Measurements from ENCODE around the gene SPR. TPM values are rescaled to one million over a fixed set of nuclear protein-coding genes. Genes with fewer than 3 reads are reported as not detected.

The SPR gene
- total RNA-seq: 1 to 10 TPM; 1.3 to 3.1 TPM

GRCh38 chr2:72887032-72887739, at the start of gene SPR:
TSS of gene SPR (plus strand) at chr2:72887408. CDS start at chr2:72887433, 25 bp downstream.
- DNase-seq (peak; percentile 71), ATAC-seq (peak; percentile 93)
- CTCF ChIA-PET: interaction anchor here (0.7 to 10.9 kb wide), 32 partner anchors 9 to 325 kb away, joined by 3 to 306 read pairs (median 4); partner anchors contain the start of gene EMX1
- Mint-ChIP-seq H3K4me1 (peaks cover 6% of the 10 kb centered on the region), H3K36me3 (no peaks in the 10 kb centered on the region), H3K9me3 (ENCODE audit: low read depth) (no peaks in the 10 kb centered on the region), H3K27ac (no peak within 1 kb of the TSS), H3K27me3 (peaks cover 50% of the 10 kb centered on the region), H3K4me3 (peak within 1 kb of the TSS; percentile 52)

GRCh38 chr2:72840066-72840465, 47.1 kb upstream of the SPR start:
- Mint-ChIP-seq H3K4me3 (no peak overlapping the region), H3K27ac (no peak overlapping the region), H3K9me3 (ENCODE audit: low read depth) (no peaks in the 10 kb centered on the region), H3K27me3 (peaks cover 21% of the 10 kb centered on the region), H3K36me3 (no peaks in the 10 kb centered on the region), H3K4me1 (peaks cover 2% of the 10 kb centered on the region)
- CTCF ChIA-PET: no interaction called here
- no peak for ATAC-seq
- DNase-seq: no peak

- no peak for ATAC-seq
- no peaks in the 10 kb centered on the region for H3K36me3 Mint-ChIP-seq
- peaks cover 14% of the 10 kb centered on the region for H3K27me3 Mint-ChIP-seq
Measured at GRCh38 chr2:72841462-72842125, 45.6 kb upstream of the SPR start.

GRCh38 chr2:72843301-72843700, 43.9 kb upstream of the SPR start:
- Mint-ChIP-seq H3K4me3 (no peak overlapping the region), H3K27me3 (peaks cover 14% of the 10 kb centered on the region), H3K4me1 (peaks cover 2% of the 10 kb centered on the region), H3K36me3 (no peaks in the 10 kb centered on the region), H3K27ac (no peak overlapping the region), H3K9me3 (ENCODE audit: low read depth) (no peaks in the 10 kb centered on the region)
- DNase-seq (no peak), ATAC-seq (no peak)
- CTCF ChIA-PET: interaction anchor here (0.9 to 2.6 kb wide), 2 partner anchors 16 to 58 kb away, joined by 3 to 8 read pairs; no protein-coding TSS in a partner anchor

More at GRCh38 chr2:72841462-72842125, 45.6 kb upstream of the SPR start:
- no peak for DNase-seq
- peaks cover 2% of the 10 kb centered on the region for H3K4me1 Mint-ChIP-seq
- no peak overlapping the region for H3K27ac Mint-ChIP-seq
- no peak overlapping the region for H3K4me3 Mint-ChIP-seq
- H3K9me3 Mint-ChIP-seq (ENCODE audit: low read depth): no peaks in the 10 kb centered on the region
- CTCF ChIA-PET: interaction anchor here (0.9 to 1.1 kb wide), 2 partner anchors 12 to 29 kb away, joined by 3 read pairs; no protein-coding TSS in a partner anchor

GRCh38 chr2:72846171-72847095, 40.8 kb upstream of the SPR start:
- peak; percentile 49 for ATAC-seq
- Mint-ChIP-seq H3K27ac (no peak overlapping the region), H3K27me3 (peaks cover 13% of the 10 kb centered on the region), H3K36me3 (no peaks in the 10 kb centered on the region), H3K4me3 (no peak overlapping the region), H3K4me1 (peaks cover 2% of the 10 kb centered on the region), H3K9me3 (ENCODE audit: low read depth) (no peaks in the 10 kb centered on the region)
- no peak for DNase-seq
- CTCF ChIA-PET: interaction anchor here (0.9 to 1.4 kb wide), 3 partner anchors 16 to 146 kb away, joined by 3 to 4 read pairs (median 4); no protein-coding TSS in a partner anchor

- Mint-ChIP-seq H3K36me3 (no peaks in the 10 kb centered on the region), H3K9me3 (ENCODE audit: low read depth) (no peaks in the 10 kb centered on the region), H3K4me3 (no peak overlapping the region), H3K27ac (no peak overlapping the region), H3K4me1 (peaks cover 2% of the 10 kb centered on the region), H3K27me3 (peaks cover 21% of the 10 kb centered on the region)
- DNase-seq: no peak
- no peak for ATAC-seq
- CTCF ChIA-PET: interaction anchor here (0.7 to 1.4 kb wide), 3 partner anchors 12 to 15 kb away, joined by 3 to 4 read pairs (median 4); no protein-coding TSS in a partner anchor
Measured at GRCh38 chr2:72847534-72848315, 39.5 kb upstream of the SPR start.

GRCh38 chr2:72848436-72849137, 38.6 kb upstream of the SPR start:
- Mint-ChIP-seq H3K4me1 (peaks cover 2% of the 10 kb centered on the region), H3K27me3 (peaks cover 18% of the 10 kb centered on the region), H3K9me3 (ENCODE audit: low read depth) (no peaks in the 10 kb centered on the region), H3K4me3 (no peak overlapping the region), H3K36me3 (no peaks in the 10 kb centered on the region), H3K27ac (no peak overlapping the region)
- DNase-seq (no peak), ATAC-seq (no peak)
- CTCF ChIA-PET: interaction anchor here (0.8 kb wide), 1 partner anchor 13 kb away, joined by 4 read pairs; no protein-coding TSS in a partner anchor

GRCh38 chr2:72849138-72849462, 38.1 kb upstream of the SPR start:
- peaks cover 2% of the 10 kb centered on the region for H3K4me1 Mint-ChIP-seq
- DNase-seq (no peak), ATAC-seq (no peak)
- H3K27ac Mint-ChIP-seq: no peak overlapping the region
- H3K4me3 Mint-ChIP-seq: no peak overlapping the region
- peaks cover 21% of the 10 kb centered on the region for H3K27me3 Mint-ChIP-seq
- H3K9me3 Mint-ChIP-seq (ENCODE audit: low read depth): no peaks in the 10 kb centered on the region
- CTCF ChIA-PET: no interaction called here
- H3K36me3 Mint-ChIP-seq: no peaks in the 10 kb centered on the region

- Mint-ChIP-seq H3K9me3 (ENCODE audit: low read depth) (no peaks in the 10 kb centered on the region), H3K4me3 (no peak overlapping the region), H3K36me3 (no peaks in the 10 kb centered on the region), H3K27me3 (peaks cover 37% of the 10 kb centered on the region), H3K4me1 (no peaks in the 10 kb centered on the region), H3K27ac (no peak overlapping the region)
- DNase-seq (no peak), ATAC-seq (no peak)
- CTCF ChIA-PET: no interaction called here
Measured at GRCh38 chr2:72851333-72851732, 35.9 kb upstream of the SPR start.

- H3K36me3 Mint-ChIP-seq: no peaks in the 10 kb centered on the region
- peak; percentile 71 for DNase-seq
- peaks cover 70% of the 10 kb centered on the region for H3K27me3 Mint-ChIP-seq
- no peaks in the 10 kb centered on the region for H3K9me3 Mint-ChIP-seq (ENCODE audit: low read depth)
- no peak overlapping the region for H3K27ac Mint-ChIP-seq
- H3K4me1 Mint-ChIP-seq: peaks cover 21% of the 10 kb centered on the region
- CTCF ChIA-PET: interaction anchor here (0.7 to 2.8 kb wide), 26 partner anchors 8 to 793 kb away, joined by 3 to 23 read pairs (median 4); no protein-coding TSS in a partner anchor
- no peak overlapping the region for H3K4me3 Mint-ChIP-seq
- ATAC-seq: peak; percentile 48
Measured at GRCh38 chr2:72859831-72860262, 27.4 kb upstream of the SPR start.

GRCh38 chr2:72862239-72862988, 24.8 kb upstream of the SPR start:
- peak; percentile 98 for ATAC-seq
- H3K4me3 Mint-ChIP-seq: peak overlapping the region; percentile 64
- no peak overlapping the region for H3K27ac Mint-ChIP-seq
- H3K9me3 Mint-ChIP-seq (ENCODE audit: low read depth): no peaks in the 10 kb centered on the region
- no peaks in the 10 kb centered on the region for H3K36me3 Mint-ChIP-seq
- CTCF ChIA-PET: interaction anchor here (0.6 to 2.9 kb wide), 30 partner anchors 9 to 384 kb away, joined by 3 to 24 read pairs (median 4); partner anchors contain the start of gene SPR
- DNase-seq: peak; percentile 90
- H3K4me1 Mint-ChIP-seq: peaks cover 21% of the 10 kb centered on the region
- peaks cover 64% of the 10 kb centered on the region for H3K27me3 Mint-ChIP-seq
